CD14-positive monocyte (primary cell): ENCODE data around the gene MRPL42. TPM values are rescaled to one million over a fixed set of nuclear protein-coding genes. Genes with fewer than 3 reads are reported as not detected.

ENCODE experiments used
- DNase-seq, 3 donors: peaks; one replicate each; pipeline ENCODE4 v3.0.0-alpha.2; 2011 to 2022
- H2AFZ ChIP-seq: 2 replicates; pipeline ENCODE4 v1.6.0; 2012; ENCODE audit warnings: mild to moderate bottlenecking, low read depth, low read length, inconsistent platforms; ENCODE audit not compliant: insufficient read depth, poor library complexity, severe bottlenecking
- H3K27ac ChIP-seq, 2 donors: 1 replicate in 1 of 2; 2 replicates in 1 of 2; pipeline ENCODE4 v1.5.1; 2012 to 2013; ENCODE audit warnings: low read length in 2 of 2, control low read depth in 1 of 2, inconsistent platforms in 1 of 2, low read depth in 1 of 2, mild to moderate bottlenecking in 1 of 2
- H3K27me3 ChIP-seq, 2 donors: one replicate each; pipeline versions ENCODE4 v1.6.0 to v1.6.1; 2011 to 2013; ENCODE audit warnings: low read length in 2 of 2; ENCODE audit not compliant: control insufficient read depth in 2 of 2, insufficient read depth in 2 of 2
- H3K36me3 ChIP-seq, 2 donors: replicated peaks in 1 of 2; 1 replicate in 1 of 2; 2 replicates in 1 of 2; pipeline versions ENCODE4 v1.5.1 to v1.6.1; 2012 to 2013; ENCODE audit warnings: low read length in 2 of 2, control low read depth in 1 of 2, inconsistent platforms in 1 of 2, mild to moderate bottlenecking in 1 of 2; ENCODE audit not compliant: insufficient read depth in 2 of 2, control insufficient read depth in 1 of 2
- H3K4me1 ChIP-seq, 2 donors: 1 replicate in 1 of 2; 2 replicates in 1 of 2; pipeline versions ENCODE4 v1.5.1 to v1.6.1; 2012 to 2013; ENCODE audit warnings: low read length in 2 of 2, control low read depth in 1 of 2, inconsistent platforms in 1 of 2, mild to moderate bottlenecking in 1 of 2, moderate library complexity in 1 of 2; ENCODE audit not compliant: insufficient read depth in 2 of 2, control insufficient read depth in 1 of 2
- H3K4me2 ChIP-seq: replicated peaks from 2 replicates; pipeline ENCODE3; 2012; ENCODE audit warnings: low read length, moderate library complexity, mild to moderate bottlenecking; ENCODE audit not compliant: poor library complexity, severe bottlenecking; ENCODE audit errors: extremely low read depth
- H3K4me3 ChIP-seq, 3 experiments: fragments of 200-600 bp in 1 of 3; sonication (generic) in 1 of 3; replicated peaks in 1 of 3; 1 replicate in 2 of 3; 2 replicates in 1 of 3; pipeline ENCODE4 v1.5.1; 2011 to 2013; ENCODE audit warnings: low read length in 3 of 3, mild to moderate bottlenecking in 3 of 3, control low read depth in 2 of 3, low read depth in 2 of 3, inconsistent platforms in 1 of 3, moderate library complexity in 1 of 3
- H3K79me2 ChIP-seq: 2 replicates; pipeline ENCODE4 v1.6.0; 2012; ENCODE audit warnings: mild to moderate bottlenecking, control low read depth, inconsistent platforms, low read length, moderate library complexity; ENCODE audit not compliant: insufficient read depth
- H3K9ac ChIP-seq: 2 replicates; pipeline ENCODE4 v1.6.0; 2017; ENCODE audit warnings: low read length, mild to moderate bottlenecking; ENCODE audit not compliant: insufficient read depth, poor library complexity, severe bottlenecking
- H3K9me3 ChIP-seq, 2 donors: replicated peaks in 1 of 2; 1 replicate in 1 of 2; 2 replicates in 1 of 2; pipeline versions ENCODE4 v1.5.1 to v1.6.1; 2012 to 2013; ENCODE audit warnings: low read length in 2 of 2, control low read depth in 1 of 2; ENCODE audit not compliant: control insufficient read depth in 1 of 2, insufficient read depth in 1 of 2
- H4K20me1 ChIP-seq: 2 replicates; pipeline ENCODE4 v1.6.0; 2012; ENCODE audit warnings: mild to moderate bottlenecking, low read length, control low read depth, moderate library complexity; ENCODE audit not compliant: insufficient read depth
- H3K27ac Mint-ChIP-seq, 7 donors: one replicate each; pipeline ENCODE4 v1.8.0; 2020; ENCODE audit warnings: mild to moderate bottlenecking in 7 of 7, mixed read lengths in 7 of 7, moderate library complexity in 6 of 7, inconsistent platforms in 2 of 7
- H3K27me3 Mint-ChIP-seq, 3 donors: one replicate each; pipeline ENCODE4 v1.8.0; 2021 to 2022; ENCODE audit warnings: low read depth in 3 of 3, mild to moderate bottlenecking in 3 of 3, mixed read lengths in 3 of 3, moderate library complexity in 3 of 3, inconsistent platforms in 1 of 3
- H3K36me3 Mint-ChIP-seq, 2 donors: one replicate each; pipeline ENCODE4 v1.8.0; 2020; ENCODE audit warnings: mixed read lengths in 2 of 2, inconsistent platforms in 1 of 2, mild to moderate bottlenecking in 1 of 2
- H3K4me1 Mint-ChIP-seq: one replicate; pipeline ENCODE4 v1.8.0; 2020; ENCODE audit warnings: mild to moderate bottlenecking, mixed read lengths
- H3K4me3 Mint-ChIP-seq, 2 donors: one replicate each; pipeline ENCODE4 v1.8.0; 2020; ENCODE audit warnings: mild to moderate bottlenecking in 2 of 2, mixed read lengths in 2 of 2, moderate library complexity in 1 of 2
- H3K9me3 Mint-ChIP-seq, 7 donors: one replicate each; pipeline ENCODE4 v1.8.0; 2020 to 2022; ENCODE audit warnings: mixed read lengths in 7 of 7, mild to moderate bottlenecking in 6 of 7, moderate library complexity in 6 of 7, inconsistent platforms in 2 of 7
- CTCF ChIP-seq: fragments of 200-600 bp; IDR thresholded peaks from one replicate; pipeline ENCODE4 v1.8.0; 2022; ENCODE audit warnings: antibody characterized with exemption, mild to moderate bottlenecking
- WGBS: methylation state at CpG from one replicate; pipeline ENCODE4 v1.1.5; 2013; ENCODE audit warnings: missing lambda C conversion rate; ENCODE audit not compliant: insufficient coverage; 5-methylcytosine and 5-hydroxymethylcytosine counted together
- intact Hi-C, 2 donors: fragments of 100-400 bp; cut with micrococcal nuclease; formaldehyde crosslinking; loops; one replicate each; pipeline versions ENCODE4 v1.15.0 to v1.15.1; 2023
- polyA plus RNA-seq, 3 donors: library from polyadenylated mRNA; depleted of rRNA in 1 of 3; unstranded in 2 of 3; stranded (reverse) in 1 of 3; fragments of 300-500 nt in 2 of 3; fragments of >200 nt in 1 of 3; fragmentation: Illumina TruSeq in 2 of 3; gene quantifications; 1 replicate in 2 of 3; 2 replicates in 1 of 3; pipeline ENCODE4 v1.2.3, GENCODE V29; 2012 to 2021

Gene MRPL42
- polyA plus RNA-seq, 3 donors, result 15.7 to 68.3 (median 62.8) TPM

GRCh38 chr12:93518725-93519124 lies 51.4 kb downstream of the MRPL42 start:
- Mint-ChIP-seq H3K9me3 (peaks cover 0 to 3% (median 0%) of the 10 kb centered on the region in 7 donors), H3K27me3 (peaks cover 0 to 3% (median 3%) of the 10 kb centered on the region in 3 donors), H3K4me3 (no peak overlapping the region), H3K36me3 (no peaks in the 10 kb centered on the region), H3K27ac (peak overlapping the region in 1 of 7 donors; percentile 15), H3K4me1 (no peaks in the 10 kb centered on the region)
- Histone ChIP-seq H3K27ac (no peak overlapping the region), H3K4me3 (no peak overlapping the region), H3K9ac (no peak overlapping the region), H3K4me2 (no peak overlapping the region), H2AFZ (no peak overlapping the region), H3K4me1 (no peaks in the 10 kb centered on the region), H3K9me3 (no peaks in the 10 kb centered on the region), H3K27me3 (no peaks in the 10 kb centered on the region), H3K79me2 (no peaks in the 10 kb centered on the region), H3K36me3 (no peaks in the 10 kb centered on the region), H4K20me1 (no peaks in the 10 kb centered on the region)
- TF ChIP-seq CTCF, result no peak
- intact Hi-C loops, result no loop called here
- WGBS, result 100% methylated on average over 3 of the region's 5 CpGs
- no peak for DNase-seq

DNA sequence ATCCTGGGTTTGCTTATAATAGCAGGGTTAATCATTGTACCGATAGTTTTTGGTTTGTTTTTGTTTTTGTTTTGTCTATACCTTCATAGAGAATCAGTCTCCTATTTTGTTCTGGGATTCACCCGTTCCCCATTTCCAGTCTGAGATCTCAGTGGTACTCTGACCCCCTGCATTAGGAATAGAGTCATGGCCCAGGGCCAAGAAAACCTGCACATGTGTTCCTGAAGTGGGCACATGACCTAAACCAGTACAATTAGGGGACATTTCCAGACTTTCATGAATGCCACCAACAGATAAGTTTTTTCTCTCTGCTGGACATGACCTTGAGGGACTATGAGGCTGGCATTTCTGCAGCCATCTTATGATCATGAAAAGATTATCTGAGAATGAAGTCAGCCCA lies 52.5 kb downstream of the MRPL42 start:
- H3K27ac ChIP-seq, result no peak overlapping the region
- H3K36me3 Mint-ChIP-seq, result no peaks in the 10 kb centered on the region
- no peaks in the 10 kb centered on the region for H3K27me3 ChIP-seq
- no peaks in the 10 kb centered on the region for H3K36me3 ChIP-seq
- no peak overlapping the region for H3K9ac ChIP-seq
- H3K4me3 ChIP-seq, result no peak overlapping the region
- H3K4me1 Mint-ChIP-seq, result no peaks in the 10 kb centered on the region
- no peak overlapping the region for H3K4me3 Mint-ChIP-seq
- H3K9me3 Mint-ChIP-seq, result peaks cover 0 to 3% (median 0%) of the 10 kb centered on the region in 7 donors
- H4K20me1 ChIP-seq, result no peaks in the 10 kb centered on the region
- 100% methylated on average over 1 of the region's 2 CpGs for WGBS
- H3K4me2 ChIP-seq, result no peak overlapping the region
- peaks cover 0 to 3% (median 3%) of the 10 kb centered on the region in 3 donors for H3K27me3 Mint-ChIP-seq
- no peak for TF ChIP-seq CTCF
- no peak overlapping the region for H2AFZ ChIP-seq
- intact Hi-C loops, result no loop called here
- H3K4me1 ChIP-seq, result no peaks in the 10 kb centered on the region
- no peak for DNase-seq
- no peaks in the 10 kb centered on the region for H3K9me3 ChIP-seq
- no peak overlapping the region for H3K27ac Mint-ChIP-seq
- H3K79me2 ChIP-seq, result no peaks in the 10 kb centered on the region
